Mammary epithelial cell (primary cell): ENCODE measurements around the gene RBCK1.

Experiments used
- EZH2 ChIP-seq: IDR thresholded peaks from 2 replicates; pipeline ENCODE4 v1.6.1; 2012; ENCODE audit warnings: low read length, inconsistent platforms, borderline replicate concordance
- TF ChIP-seq, protein P1 (sequence below), 2 donors: IDR thresholded peaks in 1 of 2; conservative IDR thresholded peaks in 1 of 2; 2 replicates each; pipeline ENCODE4 v1.5.1; 2011 to 2012; ENCODE audit warnings: inconsistent platforms in 2 of 2, low read length in 2 of 2, mild to moderate bottlenecking in 2 of 2, control low read depth in 1 of 2, low read depth in 1 of 2; ENCODE audit not compliant: insufficient read depth in 1 of 2; ENCODE audit errors: extremely low read depth in 1 of 2

DNA sequence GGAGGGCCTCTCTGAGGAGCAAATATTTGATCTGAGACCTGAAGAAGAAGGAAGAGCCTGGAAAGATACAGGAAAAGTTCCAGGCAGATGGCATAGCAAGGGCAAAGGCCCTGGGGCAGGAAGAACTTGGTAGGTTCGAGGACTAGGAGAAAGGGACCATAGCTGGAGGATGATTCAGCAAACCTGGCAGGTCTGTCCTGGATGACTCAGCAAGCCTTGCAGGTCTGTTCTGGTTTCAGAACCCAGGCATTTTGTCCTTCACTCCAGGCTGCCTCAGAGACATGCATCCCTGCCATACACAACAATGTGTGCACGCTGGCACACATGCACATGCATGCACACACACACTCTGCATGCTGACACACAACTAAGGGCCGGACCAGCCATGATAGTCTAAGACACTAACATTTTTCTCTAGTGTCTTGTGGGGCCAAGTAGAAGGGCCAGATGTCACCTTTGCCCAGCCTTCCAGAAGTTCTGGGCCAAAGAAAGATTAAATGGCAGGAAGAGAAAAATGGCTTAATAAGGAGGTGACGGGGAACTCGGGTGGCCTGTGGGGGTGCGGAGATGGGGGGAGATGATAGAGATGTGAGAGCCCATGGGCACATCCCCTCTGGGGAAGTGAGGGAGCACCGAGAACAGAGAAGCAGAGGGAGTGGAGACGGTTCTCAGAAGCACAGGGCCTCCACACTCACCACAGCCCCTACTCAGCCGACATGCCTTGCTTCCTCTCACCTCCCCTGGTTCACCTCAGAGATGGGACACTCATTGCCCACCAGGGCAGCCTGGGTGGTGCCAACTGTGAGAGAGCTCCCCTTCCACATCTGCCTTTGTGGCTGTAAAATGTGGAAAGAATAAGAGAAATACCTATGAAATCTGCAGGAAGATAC lies 42.9 kb upstream of the RBCK1 start:
- TF ChIP-seq, protein P1, sequence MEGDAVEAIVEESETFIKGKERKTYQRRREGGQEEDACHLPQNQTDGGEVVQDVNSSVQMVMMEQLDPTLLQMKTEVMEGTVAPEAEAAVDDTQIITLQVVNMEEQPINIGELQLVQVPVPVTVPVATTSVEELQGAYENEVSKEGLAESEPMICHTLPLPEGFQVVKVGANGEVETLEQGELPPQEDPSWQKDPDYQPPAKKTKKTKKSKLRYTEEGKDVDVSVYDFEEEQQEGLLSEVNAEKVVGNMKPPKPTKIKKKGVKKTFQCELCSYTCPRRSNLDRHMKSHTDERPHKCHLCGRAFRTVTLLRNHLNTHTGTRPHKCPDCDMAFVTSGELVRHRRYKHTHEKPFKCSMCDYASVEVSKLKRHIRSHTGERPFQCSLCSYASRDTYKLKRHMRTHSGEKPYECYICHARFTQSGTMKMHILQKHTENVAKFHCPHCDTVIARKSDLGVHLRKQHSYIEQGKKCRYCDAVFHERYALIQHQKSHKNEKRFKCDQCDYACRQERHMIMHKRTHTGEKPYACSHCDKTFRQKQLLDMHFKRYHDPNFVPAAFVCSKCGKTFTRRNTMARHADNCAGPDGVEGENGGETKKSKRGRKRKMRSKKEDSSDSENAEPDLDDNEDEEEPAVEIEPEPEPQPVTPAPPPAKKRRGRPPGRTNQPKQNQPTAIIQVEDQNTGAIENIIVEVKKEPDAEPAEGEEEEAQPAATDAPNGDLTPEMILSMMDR (conservative IDR thresholded peaks at IDR 0.05 in 1 of 2, IDR thresholded peaks at IDR 0.05 in 1 of 2; ENCODE audit: extremely low read depth in 1 of 2, insufficient read depth in 1 of 2, low read depth in 1 of 2, low read length in 2 of 2): no peak
- no peak for TF ChIP-seq EZH2
